ENCODE data around the gene ZC3H10.

The ZC3H10 gene

DNA sequence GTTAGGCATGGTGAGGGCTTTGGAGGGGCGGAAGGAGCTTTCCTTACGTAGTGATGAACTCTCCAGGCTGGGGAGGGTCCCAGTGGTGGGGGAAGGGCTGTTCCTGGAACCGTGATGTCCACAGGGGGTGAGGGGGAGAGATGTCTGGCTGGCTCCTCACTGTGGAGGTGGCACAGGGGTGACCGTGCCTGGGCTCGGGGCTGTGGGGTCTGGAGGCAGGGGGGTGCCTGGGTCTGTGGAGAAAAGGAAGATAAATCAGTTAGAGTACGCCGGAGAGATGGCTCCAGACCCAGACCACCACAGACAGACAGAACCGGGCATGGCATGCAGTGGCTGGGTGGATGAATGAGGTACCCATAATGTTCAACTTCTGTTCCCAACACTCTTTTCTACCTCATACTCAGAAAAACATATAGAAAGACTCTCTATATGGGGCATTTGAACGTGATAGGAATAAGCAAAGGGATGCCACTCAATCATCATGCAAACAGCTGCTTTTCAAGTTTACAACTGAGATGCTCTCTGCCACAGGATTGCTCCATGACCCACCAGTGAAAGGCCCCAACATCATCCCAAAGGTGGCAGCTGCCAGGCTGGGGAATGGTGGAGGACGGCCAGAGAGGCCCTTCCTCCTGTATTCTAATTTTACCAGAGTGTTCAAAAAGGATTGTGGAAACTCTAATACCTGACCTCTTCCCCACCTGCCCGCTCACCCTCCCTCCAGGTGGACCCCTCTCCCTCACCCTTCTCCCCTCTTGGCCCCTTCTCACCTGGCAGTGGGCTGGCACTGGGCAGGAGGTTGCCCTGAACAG is 45.7 kb downstream of the ZC3H10 start:
- DNase-seq (ENCODE audit: low read depth) = no peak
- H3K4me3 ChIP-seq (ENCODE audit: low read depth, low read length) = no peak overlapping the region
- TF ChIP-seq CTCF (IDR thresholded peaks at IDR 0.05; ENCODE audit: low read depth, low read length, missing control alignments) = no peak

DNA sequence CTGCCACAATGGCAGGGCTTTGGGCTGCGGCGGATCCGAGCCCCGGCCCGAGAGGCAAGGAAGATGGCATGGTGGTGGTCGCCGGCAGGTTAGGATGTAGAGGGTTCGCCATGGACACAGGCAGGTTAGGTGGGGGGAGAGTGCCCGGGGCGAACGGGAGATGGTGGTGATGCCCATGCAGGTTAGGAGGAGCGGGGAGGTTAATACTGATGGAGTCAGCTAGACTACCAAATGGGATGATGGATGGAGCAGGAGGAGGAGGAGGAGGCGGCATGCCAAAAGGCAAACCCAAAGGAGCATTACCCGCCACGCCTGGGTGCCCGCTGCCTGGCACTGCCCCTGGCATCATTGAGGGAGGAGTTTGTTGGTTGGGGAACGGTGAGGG is 46.3 kb downstream of the ZC3H10 start:
- no peak overlapping the region for H3K4me3 ChIP-seq (ENCODE audit: low read depth, low read length)
- no peak for DNase-seq (ENCODE audit: low read depth)
- TF ChIP-seq CTCF (IDR thresholded peaks at IDR 0.05; ENCODE audit: low read depth, low read length, missing control alignments) = no peak

GRCh38 chr12:56165369-56165768 is 47.3 kb downstream of the ZC3H10 start:
- DNase-seq (ENCODE audit: low read depth) = no peak
- no peak for TF ChIP-seq CTCF (IDR thresholded peaks at IDR 0.05; ENCODE audit: low read depth, low read length, missing control alignments)
- no peak overlapping the region for H3K4me3 ChIP-seq (ENCODE audit: low read depth, low read length)

GRCh38 chr12:56169229-56169759 is 51.2 kb downstream of the ZC3H10 start:
- no peak for DNase-seq (ENCODE audit: low read depth)
- TF ChIP-seq CTCF (IDR thresholded peaks at IDR 0.05; ENCODE audit: low read depth, low read length, missing control alignments) = no peak
- no peak overlapping the region for H3K4me3 ChIP-seq (ENCODE audit: low read depth, low read length)

DNA sequence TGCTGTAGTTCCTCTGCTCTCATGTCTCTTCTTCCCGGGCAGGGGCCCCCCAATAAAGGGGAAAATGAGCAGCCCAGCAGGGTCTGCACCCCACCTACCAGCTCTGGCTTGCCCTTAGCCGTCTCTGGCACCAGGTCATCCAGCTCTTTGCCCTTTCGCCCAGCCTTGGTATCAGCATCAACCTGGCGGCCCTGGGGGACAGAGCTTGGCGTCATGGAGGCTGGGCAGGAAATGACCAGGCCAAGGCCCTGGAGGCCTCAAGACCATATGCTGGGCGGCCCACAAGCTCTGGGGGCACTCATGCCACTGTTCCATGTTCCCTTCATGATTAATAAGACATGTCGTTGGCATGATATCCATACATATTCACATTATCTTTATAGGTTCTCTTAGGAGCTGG is 54.8 kb downstream of the ZC3H10 start:
- no peak for TF ChIP-seq CTCF (IDR thresholded peaks at IDR 0.05; ENCODE audit: low read depth, low read length, missing control alignments)
- no peak overlapping the region for H3K4me3 ChIP-seq (ENCODE audit: low read depth, low read length)
- no peak for DNase-seq (ENCODE audit: low read depth)

Measured in GM12864 (cell line).